Calu3 (cell line): ENCODE data around the gene NAGPA. TPM values are rescaled to one million over a fixed set of nuclear protein-coding genes. Genes with fewer than 3 reads are reported as not detected.

Source experiments
- BruUV-seq: library from RNA; stranded (reverse); fragments of 400-500 nt; replicated peaks from 2 replicates; lab custom pipeline; 2021; lab: Mats Ljungman, UMichigan
- CTCF ChIA-PET: fragments of 300-600 bp; sonication (Branson Sonifier 250); formaldehyde crosslinking; loops from one replicate; lab custom pipeline; 2022; ENCODE audit warnings: antibody characterized with exemption; lab: Charles Lee
- DNase-seq: peaks from one replicate; pipeline ENCODE4 v3.0.0; 2022
- H3K27ac Mint-ChIP-seq: one replicate; pipeline ENCODE4 v1.8.0; 2022; ENCODE audit warnings: mixed read lengths; ENCODE audit not compliant: unreplicated experiment
- H3K27me3 Mint-ChIP-seq: one replicate; pipeline ENCODE4 v1.8.0; 2022; ENCODE audit warnings: mixed read lengths; ENCODE audit not compliant: unreplicated experiment
- H3K36me3 Mint-ChIP-seq: one replicate; pipeline ENCODE4 v1.8.0; 2022; ENCODE audit warnings: mild to moderate bottlenecking, moderate library complexity, mixed read lengths; ENCODE audit not compliant: insufficient read depth, unreplicated experiment
- H3K4me1 Mint-ChIP-seq: one replicate; pipeline ENCODE4 v1.8.0; 2022; ENCODE audit warnings: mild to moderate bottlenecking, low read depth, mixed read lengths; ENCODE audit not compliant: unreplicated experiment
- H3K4me3 Mint-ChIP-seq: one replicate; pipeline ENCODE4 v1.8.0; 2022; ENCODE audit warnings: mild to moderate bottlenecking, low read depth, moderate library complexity, mixed read lengths; ENCODE audit not compliant: unreplicated experiment
- H3K9me3 Mint-ChIP-seq: one replicate; pipeline ENCODE4 v1.8.0; 2022; ENCODE audit warnings: low read depth, mixed read lengths; ENCODE audit not compliant: unreplicated experiment
- CTCF ChIP-seq: fragments of 200-600 bp; IDR thresholded peaks from one replicate; pipeline ENCODE4 v1.8.0; 2022; ENCODE audit warnings: antibody characterized with exemption; ENCODE audit not compliant: unreplicated experiment
- intact Hi-C: fragments of 100-400 bp; cut with micrococcal nuclease; formaldehyde crosslinking; loops from one replicate; pipeline ENCODE4 v1.10.0; 2022; ENCODE audit not compliant: unreplicated experiment
- total RNA-seq: library from RNA; stranded (reverse); gene quantifications from 2 replicates; pipeline ENCODE4 v1.2.3, GENCODE V29; 2022

The NAGPA gene
- total RNA-seq, 1 experiment from 2014 or later = 16.1 TPM

- no TSS peak for BruUV-seq
- Mint-ChIP-seq H3K4me1 (peaks cover 25% of the 10 kb centered on the region), H3K27me3 (peaks cover 61% of the 10 kb centered on the region), H3K9me3 (no peaks in the 10 kb centered on the region), H3K36me3 (peaks cover 21% of the 10 kb centered on the region), H3K27ac (no peak overlapping the region), H3K4me3 (no peak overlapping the region)
- TF ChIP-seq CTCF = no peak
- no peak for DNase-seq
- intact Hi-C loops = no loop called here
- CTCF ChIA-PET = no interaction called here
Measured at GRCh38 chr16:5035909-5036227, 2.1 kb upstream of the NAGPA start.

GRCh38 chr16:5034167-5034523, 410 bp upstream of the NAGPA start:
- CTCF ChIA-PET = no interaction called here
- TF ChIP-seq CTCF = no peak
- no TSS peak for BruUV-seq
- H3K27ac Mint-ChIP-seq = peak overlapping the region; percentile 56
- H3K4me1 Mint-ChIP-seq = peaks cover 25% of the 10 kb centered on the region
- H3K4me3 Mint-ChIP-seq = peak overlapping the region; percentile 76
- H3K27me3 Mint-ChIP-seq = peaks cover 44% of the 10 kb centered on the region
- intact Hi-C loops = no loop called here
- H3K9me3 Mint-ChIP-seq = no peaks in the 10 kb centered on the region
- DNase-seq = no peak
- H3K36me3 Mint-ChIP-seq = peaks cover 21% of the 10 kb centered on the region

- no peaks in the 10 kb centered on the region for H3K9me3 Mint-ChIP-seq
- intact Hi-C loops = loop anchor here (2.0 kb wide), 1 partner anchor 74 kb away; the partner anchor contains the start of gene SEC14L5
- peak overlapping the region; percentile 76 for H3K4me3 Mint-ChIP-seq
- H3K27me3 Mint-ChIP-seq = peaks cover 30% of the 10 kb centered on the region
- BruUV-seq = TSS peak; percentile 68
- H3K27ac Mint-ChIP-seq = no peak overlapping the region
- peaks cover 25% of the 10 kb centered on the region for H3K4me1 Mint-ChIP-seq
- H3K36me3 Mint-ChIP-seq = peaks cover 21% of the 10 kb centered on the region
- no peak for DNase-seq
- CTCF ChIA-PET = interaction anchor here (0.6 kb wide), 1 partner anchor 62 kb away, joined by 5 read pairs; no protein-coding TSS in a partner anchor
- TF ChIP-seq CTCF = no peak
Measured at GRCh38 chr16:5032748-5033167, 977 bp downstream of the NAGPA start.

- H3K4me3 Mint-ChIP-seq = no peak overlapping the region
- no peaks in the 10 kb centered on the region for H3K9me3 Mint-ChIP-seq
- H3K27me3 Mint-ChIP-seq = peaks cover 20% of the 10 kb centered on the region
- intact Hi-C loops = no loop called here
- no peak overlapping the region for H3K27ac Mint-ChIP-seq
- CTCF ChIA-PET = no interaction called here
- TF ChIP-seq CTCF = no peak
- H3K4me1 Mint-ChIP-seq = peaks cover 25% of the 10 kb centered on the region
- no TSS peak for BruUV-seq
- no peak for DNase-seq
- H3K36me3 Mint-ChIP-seq = peaks cover 21% of the 10 kb centered on the region
Measured at GRCh38 chr16:5031601-5032000, 2.1 kb downstream of the NAGPA start.
